Rectal smooth muscle tissue (tissue), 1 donor: ENCODE data around the gene CCDC9B.

Experiments
- H3K27ac ChIP-seq: one replicate; pipeline ENCODE4 v1.7.0; 2013; ENCODE audit warnings: low read depth, low read length, inconsistent platforms
- H3K27me3 ChIP-seq: one replicate; pipeline ENCODE4 v1.7.0; 2013; ENCODE audit warnings: low read length; ENCODE audit not compliant: control insufficient read depth, insufficient read depth
- H3K36me3 ChIP-seq: one replicate; pipeline ENCODE4 v1.7.0; 2013; ENCODE audit warnings: low read length; ENCODE audit not compliant: control insufficient read depth, insufficient read depth
- H3K4me1 ChIP-seq: one replicate; pipeline ENCODE4 v1.7.0; 2013; ENCODE audit warnings: low read length; ENCODE audit not compliant: control insufficient read depth, insufficient read depth
- H3K4me3 ChIP-seq: one replicate; pipeline ENCODE4 v1.7.0; 2013; ENCODE audit warnings: low read length
- H3K9ac ChIP-seq: one replicate; pipeline ENCODE4 v1.7.0; 2013; ENCODE audit warnings: low read length

Gene CCDC9B

GRCh38 chr15:40303576-40303975 is 37.2 kb downstream of the CCDC9B start:
- H3K36me3 ChIP-seq: peaks cover 2% of the 10 kb centered on the region
- no peaks in the 10 kb centered on the region for H3K4me1 ChIP-seq
- H3K4me3 ChIP-seq: no peak overlapping the region
- no peak overlapping the region for H3K27ac ChIP-seq
- no peak overlapping the region for H3K9ac ChIP-seq
- no peaks in the 10 kb centered on the region for H3K27me3 ChIP-seq

- no peak overlapping the region for H3K9ac ChIP-seq
- no peak overlapping the region for H3K4me3 ChIP-seq
- H3K4me1 ChIP-seq: no peaks in the 10 kb centered on the region
- no peaks in the 10 kb centered on the region for H3K27me3 ChIP-seq
- H3K27ac ChIP-seq: no peak overlapping the region
- H3K36me3 ChIP-seq: peaks cover 5% of the 10 kb centered on the region
These were observed 37.8 kb downstream of the CCDC9B start for GRCh38 chr15:40302981-40303380.

- Histone ChIP-seq H3K27ac (no peak overlapping the region), H3K27me3 (no peaks in the 10 kb centered on the region), H3K36me3 (peaks cover 5% of the 10 kb centered on the region), H3K9ac (no peak overlapping the region), H3K4me1 (no peaks in the 10 kb centered on the region), H3K4me3 (no peak overlapping the region)
These were observed 38.4 kb downstream of the CCDC9B start for GRCh38 chr15:40302288-40302886.

DNA sequence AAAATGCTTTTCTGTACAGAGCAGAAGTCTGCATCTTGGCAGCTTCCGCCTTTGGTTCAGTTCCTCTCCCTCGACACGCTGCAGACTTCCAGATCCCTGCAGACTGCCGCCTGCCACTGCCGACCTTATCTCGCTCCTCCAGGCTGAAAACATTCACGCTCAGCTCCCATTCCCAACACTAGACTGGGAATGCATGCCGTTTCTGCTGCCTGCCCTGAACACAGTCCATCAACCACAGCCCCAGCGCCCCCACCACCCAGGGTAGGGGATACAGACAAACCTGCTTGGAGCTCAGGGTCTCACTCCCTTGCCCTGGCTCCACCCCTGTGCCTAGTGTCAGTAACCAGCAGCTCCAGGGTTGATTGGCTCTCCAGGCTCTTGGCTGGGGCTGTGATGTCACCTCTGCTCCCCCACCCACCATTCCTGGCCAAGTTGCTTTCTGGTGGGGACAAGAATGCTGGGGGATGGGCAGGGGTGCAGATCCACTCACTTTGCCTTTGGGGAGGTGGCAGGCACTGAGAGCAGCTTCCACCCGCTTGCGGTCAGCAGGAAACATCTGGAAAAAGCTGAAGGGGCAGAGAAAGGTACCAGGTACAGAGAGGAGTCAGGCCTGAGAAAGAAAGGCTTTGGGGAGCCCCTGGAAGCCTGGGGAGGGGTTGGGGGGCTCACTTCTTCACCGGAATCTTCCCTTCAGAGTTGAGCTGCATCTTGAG is 39.1 kb downstream of the CCDC9B start:
- Histone ChIP-seq H3K9ac (no peak overlapping the region), H3K4me3 (no peak overlapping the region), H3K4me1 (no peaks in the 10 kb centered on the region), H3K36me3 (peaks cover 5% of the 10 kb centered on the region), H3K27ac (no peak overlapping the region), H3K27me3 (no peaks in the 10 kb centered on the region)

- Histone ChIP-seq H3K4me1 (peaks cover 2% of the 10 kb centered on the region), H3K27me3 (no peaks in the 10 kb centered on the region), H3K9ac (no peak overlapping the region), H3K4me3 (no peak overlapping the region), H3K27ac (no peak overlapping the region), H3K36me3 (peaks cover 5% of the 10 kb centered on the region)
These were observed 40.0 kb downstream of the CCDC9B start for GRCh38 chr15:40300771-40301170.

DNA sequence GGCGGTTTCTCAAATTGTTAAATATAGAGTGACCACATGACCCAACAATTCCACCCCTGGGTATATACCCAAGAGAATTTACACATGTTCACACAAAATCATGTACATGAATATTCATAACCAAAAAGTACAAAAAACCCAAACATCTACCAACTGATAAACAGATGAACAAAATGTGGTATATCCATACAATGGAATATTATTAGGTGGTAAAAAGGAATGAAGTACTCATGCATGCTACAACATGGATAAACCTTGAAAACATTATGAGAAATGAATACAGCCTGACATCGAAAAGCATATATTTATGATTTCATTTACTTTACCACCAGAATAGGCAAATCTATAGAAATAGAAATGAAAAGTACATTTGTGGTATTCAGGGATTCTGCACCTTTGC is 40.4 kb downstream of the CCDC9B start:
- H3K9ac ChIP-seq: no peak overlapping the region
- no peak overlapping the region for H3K27ac ChIP-seq
- no peak overlapping the region for H3K4me3 ChIP-seq
- H3K27me3 ChIP-seq: no peaks in the 10 kb centered on the region
- H3K36me3 ChIP-seq: peaks cover 5% of the 10 kb centered on the region
- H3K4me1 ChIP-seq: peaks cover 6% of the 10 kb centered on the region

DNA sequence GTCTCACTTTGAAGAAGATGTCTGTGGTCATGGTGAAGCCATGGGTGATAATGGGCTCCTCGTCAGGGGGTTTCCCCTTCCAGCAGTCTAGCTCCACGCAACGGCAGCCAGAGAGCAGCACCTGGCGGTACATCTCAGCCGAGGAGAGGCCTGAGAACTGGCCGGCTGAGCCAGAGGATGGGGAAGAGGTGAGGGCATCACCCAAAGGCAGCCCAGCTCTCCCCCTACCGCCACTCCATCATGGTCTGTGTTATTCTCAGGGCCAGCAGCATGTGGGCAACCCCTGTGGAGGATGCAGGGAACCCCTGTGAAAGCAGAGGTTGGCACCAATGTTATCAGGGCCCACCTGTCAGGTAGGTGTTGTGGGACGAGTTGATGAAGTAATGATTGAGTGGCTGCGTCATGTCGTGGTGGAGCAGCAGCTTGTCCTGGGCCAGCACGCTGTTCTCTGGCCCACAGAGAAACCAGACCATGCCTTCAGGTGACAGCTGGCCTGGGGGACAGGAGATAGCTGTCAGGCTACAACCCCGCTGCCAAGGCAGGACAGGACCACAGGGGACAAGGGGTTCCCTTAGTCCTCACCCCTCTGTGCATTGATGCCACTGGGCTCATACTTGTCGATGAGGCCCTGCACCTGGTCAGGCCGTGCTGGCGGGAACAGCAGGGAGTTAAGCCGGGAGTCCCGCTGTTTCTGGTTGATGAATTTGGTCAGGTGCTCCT is 42.4 kb downstream of the CCDC9B start:
- Histone ChIP-seq H3K36me3 (peaks cover 3% of the 10 kb centered on the region), H3K4me3 (no peak overlapping the region), H3K4me1 (peaks cover 6% of the 10 kb centered on the region), H3K9ac (no peak overlapping the region), H3K27me3 (no peaks in the 10 kb centered on the region), H3K27ac (no peak overlapping the region)

DNA sequence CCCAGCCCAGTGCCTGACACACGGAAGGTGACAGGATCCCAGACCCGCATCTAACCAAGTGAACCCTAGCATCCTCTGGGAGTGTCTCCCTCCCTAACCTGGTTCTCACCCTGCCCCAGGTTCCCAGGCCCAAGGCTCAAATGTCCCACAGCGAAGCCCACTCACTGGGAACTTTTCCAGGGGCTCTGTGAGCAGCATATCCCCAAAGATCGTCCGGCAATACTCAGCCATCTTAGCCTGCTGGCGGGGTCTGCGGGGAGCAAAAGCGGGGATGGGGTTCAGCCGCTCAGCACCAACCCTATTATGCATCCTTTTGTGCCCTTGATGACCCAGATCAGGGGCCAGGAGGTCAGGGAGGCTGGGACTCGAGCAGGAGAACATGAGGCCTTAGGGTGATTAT is 43.4 kb downstream of the CCDC9B start:
- peaks cover 3% of the 10 kb centered on the region for H3K36me3 ChIP-seq
- H3K9ac ChIP-seq: no peak overlapping the region
- no peak overlapping the region for H3K27ac ChIP-seq
- peaks cover 6% of the 10 kb centered on the region for H3K4me1 ChIP-seq
- H3K4me3 ChIP-seq: no peak overlapping the region
- H3K27me3 ChIP-seq: no peaks in the 10 kb centered on the region

DNA sequence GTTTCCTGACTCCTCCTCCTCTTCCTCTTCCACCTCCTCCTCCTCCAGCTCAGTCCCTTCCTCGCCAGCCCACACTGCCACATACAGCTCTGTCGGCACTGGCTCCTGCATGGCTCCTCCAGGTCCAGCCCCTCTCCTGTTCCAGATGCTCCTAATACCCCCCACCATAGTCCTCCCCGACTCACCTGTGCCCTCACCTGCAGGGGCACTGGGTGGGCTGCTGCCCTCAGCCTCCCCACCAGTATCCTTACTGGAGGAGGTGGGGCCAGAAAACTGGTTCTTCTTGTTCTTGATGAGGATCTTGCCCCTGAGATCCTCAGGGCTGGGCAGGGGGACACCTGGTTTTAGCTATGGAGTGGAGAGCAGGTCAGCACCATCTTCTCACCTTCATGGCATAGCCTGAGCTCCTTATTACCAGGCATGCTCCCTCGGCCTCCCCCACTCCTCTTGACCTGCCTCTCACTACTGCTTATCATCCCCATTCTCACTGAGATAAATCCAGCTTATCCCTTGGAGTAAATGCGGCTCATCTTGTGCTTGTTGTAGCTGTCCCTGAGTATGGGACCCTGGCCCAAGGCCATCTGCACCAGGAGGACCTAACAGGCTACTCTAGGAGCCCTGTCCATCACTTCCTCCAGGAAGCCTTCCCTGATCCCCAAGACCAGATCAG is 44.0 kb downstream of the CCDC9B start:
- H3K36me3 ChIP-seq: peaks cover 3% of the 10 kb centered on the region
- H3K27ac ChIP-seq: no peak overlapping the region

DNA sequence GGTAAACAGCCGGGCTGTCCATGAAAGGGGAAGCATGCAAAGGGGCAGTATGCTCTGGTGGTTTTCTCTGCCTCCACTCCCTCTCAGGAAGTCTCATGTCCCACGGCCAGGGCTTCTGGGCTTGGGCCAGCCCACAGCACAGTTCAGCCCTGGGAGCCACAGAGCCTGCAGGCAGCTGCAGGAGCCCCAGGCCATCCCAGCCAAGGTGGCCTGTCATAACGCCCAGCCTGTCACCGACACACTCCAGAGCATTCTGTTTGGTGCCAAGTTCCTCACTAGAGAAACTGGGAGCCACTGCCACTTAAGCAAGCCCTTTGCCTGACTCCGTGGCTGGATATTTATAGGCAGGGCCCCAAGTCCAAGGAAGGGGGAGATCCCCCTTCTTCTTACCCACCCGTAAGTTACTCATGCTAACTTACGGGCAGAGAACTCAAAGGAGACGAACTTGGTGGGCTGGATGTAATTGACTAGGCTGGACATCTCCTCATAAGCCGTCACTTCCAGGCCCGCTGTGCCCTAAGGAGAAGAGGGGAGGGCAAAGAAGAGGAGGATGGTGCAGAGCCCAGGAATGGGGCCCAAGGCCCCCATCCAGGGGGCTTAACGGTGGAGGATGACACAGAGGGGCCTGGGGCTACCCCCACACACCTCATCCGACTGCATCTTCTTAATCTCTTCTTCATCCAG is 44.7 kb downstream of the CCDC9B start:
- Histone ChIP-seq H3K27ac (no peak overlapping the region), H3K4me1 (peaks cover 6% of the 10 kb centered on the region), H3K4me3 (no peak overlapping the region), H3K27me3 (no peaks in the 10 kb centered on the region), H3K9ac (no peak overlapping the region), H3K36me3 (peaks cover 3% of the 10 kb centered on the region)

More for the DNA sequence above, 44.0 kb downstream of the CCDC9B start:
- Histone ChIP-seq H3K9ac (no peak overlapping the region), H3K4me3 (no peak overlapping the region), H3K27me3 (no peaks in the 10 kb centered on the region), H3K4me1 (peaks cover 6% of the 10 kb centered on the region)

DNA sequence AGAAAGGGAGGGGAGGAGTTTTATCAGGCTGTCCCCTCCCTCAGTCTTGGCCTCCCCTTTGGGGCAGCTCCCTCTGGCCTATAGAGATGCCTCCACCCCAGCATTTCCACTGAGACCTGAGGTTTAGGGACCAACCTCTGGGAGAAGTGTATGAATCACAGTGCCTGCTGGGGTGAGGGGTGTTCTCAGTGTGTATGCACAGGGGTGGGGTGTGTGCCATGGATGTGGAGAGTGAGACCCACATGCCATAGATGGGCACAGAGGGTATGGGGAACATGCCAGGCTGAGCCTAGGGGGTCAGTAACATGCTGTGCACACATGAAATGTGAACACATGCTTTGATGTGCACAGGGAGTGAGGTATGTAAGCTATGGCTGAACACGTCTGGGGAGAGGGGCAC is 45.4 kb downstream of the CCDC9B start:
- Histone ChIP-seq H3K4me3 (no peak overlapping the region), H3K9ac (no peak overlapping the region), H3K27me3 (no peaks in the 10 kb centered on the region), H3K27ac (no peak overlapping the region), H3K36me3 (peaks cover 3% of the 10 kb centered on the region), H3K4me1 (peaks cover 6% of the 10 kb centered on the region)
